ENCODE results near the gene KCNK3. TPM values are rescaled to one million over a fixed set of nuclear protein-coding genes. Genes with fewer than 3 reads are reported as not detected.
A peak's percentile ranks its signal among the peaks of the same experiment; 100 is the strongest.
"Not testable (repeated sequence)": the region's sequence is repeated elsewhere in the genome, so short reads cannot be mapped to it uniquely, and the experiment has no call there.

KCNK3 gene
- total RNA-seq, 2 experiments from 2014 or later = not detected

DNA sequence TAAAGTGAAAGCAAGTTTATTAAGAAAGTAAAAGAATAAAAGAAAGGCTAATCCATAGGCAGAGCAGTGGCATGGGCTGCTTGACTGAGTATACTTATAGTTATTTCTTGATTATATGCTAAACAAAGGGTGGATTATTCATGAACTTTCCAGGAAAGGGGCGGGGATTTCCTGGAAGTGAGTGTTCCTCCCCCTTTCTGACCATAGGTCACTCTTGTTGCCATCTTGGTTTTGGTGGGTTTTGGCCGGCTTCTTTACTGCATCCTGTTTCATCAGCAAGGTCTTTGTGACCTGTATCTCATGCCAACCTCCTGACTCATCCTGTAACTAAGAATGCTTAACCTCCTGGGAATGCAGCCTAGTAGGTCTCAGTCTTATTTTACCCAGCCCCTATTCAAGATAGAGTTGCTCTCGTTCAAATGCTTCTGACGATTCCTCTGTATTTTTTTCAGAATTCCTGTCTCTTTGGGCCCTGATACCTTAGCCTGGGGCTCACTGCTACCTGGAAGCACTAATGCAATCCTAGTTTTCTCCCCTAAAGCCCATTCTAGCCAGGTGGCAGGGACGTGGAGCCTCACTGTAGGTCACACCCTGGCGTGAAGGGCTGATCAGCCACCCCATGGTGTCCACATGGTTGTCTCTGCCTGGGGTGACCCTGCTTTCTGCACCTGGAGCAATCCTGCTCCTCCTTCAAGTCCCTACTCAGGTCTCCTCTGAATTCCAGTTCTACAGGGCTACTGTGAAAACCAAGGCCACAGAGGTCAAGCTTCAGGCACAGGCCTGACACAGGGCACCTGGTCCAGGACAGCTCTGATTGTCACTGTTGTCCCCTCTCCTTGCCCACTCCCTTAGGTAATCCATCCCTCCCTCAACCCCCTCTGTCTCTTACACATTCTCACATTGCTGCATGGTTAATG, 65.6 kb downstream of the KCNK3 start:
- Mint-ChIP-seq H3K9me3 (ENCODE audit: low read depth) (no peaks in the 10 kb centered on the region), H3K4me1 (peaks cover 26% of the 10 kb centered on the region), H3K27me3 (peaks cover 6% of the 10 kb centered on the region), H3K4me3 (no peak overlapping the region), H3K27ac (peak overlapping the region; percentile 45), H3K36me3 (no peaks in the 10 kb centered on the region)
- ATAC-seq (peak; percentile 36), DNase-seq (peak; percentile 63)
- CTCF ChIA-PET = interaction anchor here (0.6 to 2.4 kb wide), 3 partner anchors 11 to 350 kb away, joined by 3 to 11 read pairs (median 3); no protein-coding TSS in a partner anchor

DNA sequence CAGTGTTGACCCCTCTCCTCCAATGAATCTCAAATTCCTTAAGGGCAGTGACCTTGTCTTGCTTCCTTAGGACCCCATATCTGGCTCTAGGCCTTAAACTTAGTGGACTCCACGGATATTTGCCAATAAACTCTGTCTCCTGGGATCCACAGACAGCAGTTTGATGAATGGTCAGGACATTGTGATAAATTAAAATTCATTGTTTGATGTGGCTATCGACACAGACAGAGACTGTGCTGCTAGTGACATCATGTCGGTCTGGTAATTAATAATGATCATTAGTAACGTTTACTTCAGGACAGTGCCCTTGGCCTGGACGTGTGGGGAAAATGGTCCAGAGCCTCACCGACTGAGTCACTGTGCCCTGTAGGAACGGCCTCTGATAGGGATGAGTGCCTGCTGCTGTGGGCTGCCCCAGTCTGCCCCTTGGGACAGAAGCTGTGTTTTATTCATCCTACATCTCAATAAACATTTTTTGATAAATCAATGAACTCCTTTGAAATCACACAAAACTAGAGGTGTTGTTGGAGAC, 66.3 kb downstream of the KCNK3 start:
- H3K9me3 Mint-ChIP-seq (ENCODE audit: low read depth) = no peaks in the 10 kb centered on the region
- H3K4me1 Mint-ChIP-seq = peaks cover 30% of the 10 kb centered on the region
- CTCF ChIA-PET = interaction anchor here (1.9 kb wide), 1 partner anchor 13 kb away, joined by 4 read pairs; no protein-coding TSS in a partner anchor
- peaks cover 6% of the 10 kb centered on the region for H3K27me3 Mint-ChIP-seq
- H3K27ac Mint-ChIP-seq = peak overlapping the region; percentile 45
- no peak for DNase-seq
- ATAC-seq = no peak
- no peak overlapping the region for H3K4me3 Mint-ChIP-seq
- H3K36me3 Mint-ChIP-seq = no peaks in the 10 kb centered on the region

DNA sequence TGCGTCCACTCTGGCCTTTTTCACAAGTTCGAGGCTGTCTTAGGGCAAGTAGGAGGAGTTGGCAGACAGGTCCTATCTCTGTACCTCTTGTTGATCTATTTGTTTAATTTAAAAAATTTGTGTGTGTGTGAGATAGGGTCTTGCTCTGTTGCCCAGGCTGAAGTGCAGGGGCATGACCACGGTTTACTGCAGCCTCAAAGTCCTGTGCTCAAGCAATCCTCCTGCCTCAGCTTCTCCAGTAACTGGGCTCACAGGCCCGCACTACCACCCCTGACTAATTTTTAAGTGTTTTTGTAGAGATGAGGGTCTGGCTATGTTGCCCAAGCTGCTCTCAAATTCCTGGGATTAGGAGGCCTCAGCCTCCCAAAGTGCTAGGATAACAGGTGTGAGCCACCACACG, 67.3 kb downstream of the KCNK3 start:
- no peak for ATAC-seq
- Mint-ChIP-seq H3K4me1 (peaks cover 32% of the 10 kb centered on the region), H3K9me3 (ENCODE audit: low read depth) (no peaks in the 10 kb centered on the region), H3K36me3 (peaks cover 1% of the 10 kb centered on the region), H3K4me3 (no peak overlapping the region), H3K27ac (no peak overlapping the region), H3K27me3 (peaks cover 3% of the 10 kb centered on the region)
- CTCF ChIA-PET = interaction anchor here (1.7 to 1.9 kb wide), 2 partner anchors 14 to 154 kb away, joined by 4 read pairs; no protein-coding TSS in a partner anchor
- no peak for DNase-seq

DNA sequence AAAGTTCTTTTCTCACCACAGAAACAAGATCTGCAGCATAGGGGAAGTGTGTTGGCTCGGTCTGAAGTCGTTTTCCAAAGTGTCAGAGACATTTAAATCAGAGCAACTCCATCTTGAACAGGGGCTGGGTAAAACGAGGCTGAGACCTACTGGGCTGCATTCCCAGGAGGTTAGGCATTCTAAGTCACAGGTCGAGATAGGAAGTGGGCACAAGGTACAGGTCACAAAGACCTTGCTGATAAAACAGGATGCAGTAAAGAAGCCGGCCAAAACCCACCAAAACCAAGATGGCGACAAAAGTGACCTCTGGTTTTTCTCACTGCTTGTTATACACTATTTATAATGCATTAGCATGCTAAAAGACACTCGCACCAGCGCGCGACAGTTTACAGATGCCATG, 68.5 kb downstream of the KCNK3 start:
- not testable (repeated sequence) for H3K9me3 Mint-ChIP-seq (ENCODE audit: low read depth); H3K27ac Mint-ChIP-seq; H3K4me3 Mint-ChIP-seq; H3K27me3 Mint-ChIP-seq; DNase-seq; H3K36me3 Mint-ChIP-seq; ATAC-seq
- peaks cover 41% of the 10 kb centered on the region for H3K4me1 Mint-ChIP-seq
- CTCF ChIA-PET = interaction anchor here (0.6 to 1.9 kb wide), 3 partner anchors 15 to 1541 kb away, joined by 3 to 4 read pairs (median 4); no protein-coding TSS in a partner anchor

DNA sequence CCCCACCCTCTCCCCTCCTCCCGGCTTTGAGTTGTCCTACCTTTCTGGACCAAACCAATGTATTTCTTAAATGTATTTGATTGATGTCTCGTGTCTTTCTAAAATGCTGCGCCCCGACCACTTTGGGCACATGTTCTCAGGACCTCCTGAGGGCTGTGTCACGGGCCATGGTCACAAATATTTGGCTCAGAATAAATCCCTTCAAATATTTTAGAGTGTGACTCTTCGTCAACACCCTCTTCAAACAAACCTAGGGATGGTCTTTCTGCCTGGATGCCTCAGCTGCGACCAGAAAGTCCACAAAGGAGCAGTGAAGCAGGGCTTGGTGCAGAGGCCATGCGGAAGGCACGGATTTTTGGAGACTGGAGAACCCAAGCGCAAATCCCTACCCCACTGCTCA, 70.5 kb downstream of the KCNK3 start:
- DNase-seq (no peak), ATAC-seq (no peak)
- Mint-ChIP-seq H3K9me3 (ENCODE audit: low read depth) (no peaks in the 10 kb centered on the region), H3K4me1 (peaks cover 38% of the 10 kb centered on the region), H3K4me3 (peak overlapping the region; percentile 92), H3K36me3 (peaks cover 1% of the 10 kb centered on the region), H3K27me3 (peaks cover 3% of the 10 kb centered on the region), H3K27ac (no peak overlapping the region)
- CTCF ChIA-PET = interaction anchor here (1.6 kb wide), 1 partner anchor 86 kb away, joined by 4 read pairs; no protein-coding TSS in a partner anchor

DNA sequence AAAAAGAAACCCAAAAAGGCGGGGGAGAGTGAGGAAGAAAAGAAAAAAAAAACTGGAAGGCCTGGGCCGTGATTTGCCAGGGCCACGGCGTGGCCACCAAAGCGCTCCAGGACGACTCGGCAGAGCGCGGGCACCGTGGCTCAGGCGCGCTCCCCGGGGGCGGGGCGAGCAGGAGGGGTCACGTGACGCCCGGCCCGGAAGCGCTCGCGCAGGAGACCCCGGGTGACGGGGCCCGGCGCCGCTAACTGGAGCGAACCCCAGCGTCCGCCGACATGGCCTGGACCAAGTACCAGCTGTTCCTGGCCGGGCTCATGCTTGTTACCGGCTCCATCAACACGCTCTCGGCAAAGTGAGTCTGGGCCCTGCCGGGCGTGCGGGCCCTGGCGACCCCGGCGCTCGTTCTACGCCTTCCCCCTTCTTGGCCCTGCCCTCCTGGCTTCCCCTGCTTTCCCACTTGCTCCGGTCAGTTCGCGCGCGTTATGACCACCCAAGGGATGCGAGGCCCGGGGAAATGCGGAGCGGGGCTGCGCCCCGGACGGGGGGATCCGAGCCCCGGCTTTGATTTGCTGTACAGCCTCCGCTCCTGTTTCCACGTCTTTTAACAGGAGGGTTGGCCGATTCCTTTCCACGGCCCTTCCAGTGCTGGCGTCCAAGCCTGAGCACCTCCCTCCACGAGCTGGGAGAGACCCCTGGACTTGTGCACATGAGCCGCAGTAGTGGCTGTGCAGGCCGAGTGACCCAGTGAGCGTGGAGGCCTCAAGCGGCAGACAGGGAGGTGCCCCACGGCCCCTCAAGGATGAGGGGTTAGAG, 71.8 kb downstream of the KCNK3 start, which contains the start of gene SLC35F6:
TSS of gene SLC35F6 (plus strand) at position 207 of the 810 bp plus-strand sequence. CDS start at position 273, 66 bp downstream.
- peaks cover 4% of the 10 kb centered on the region for H3K36me3 Mint-ChIP-seq
- CTCF ChIA-PET = interaction anchor here (1.1 to 1.6 kb wide), 2 partner anchors 10 to 85 kb away, joined by 3 to 4 read pairs; no protein-coding TSS in a partner anchor
- H3K4me1 Mint-ChIP-seq = peaks cover 45% of the 10 kb centered on the region
- no peaks in the 10 kb centered on the region for H3K9me3 Mint-ChIP-seq (ENCODE audit: low read depth)
- peak within 1 kb of the TSS; percentile 92 for H3K4me3 Mint-ChIP-seq
- DNase-seq (peak; percentile 85), ATAC-seq (peak; percentile 96)
- peak within 1 kb of the TSS; percentile 92 for H3K27ac Mint-ChIP-seq
- peaks cover 3% of the 10 kb centered on the region for H3K27me3 Mint-ChIP-seq

DNA sequence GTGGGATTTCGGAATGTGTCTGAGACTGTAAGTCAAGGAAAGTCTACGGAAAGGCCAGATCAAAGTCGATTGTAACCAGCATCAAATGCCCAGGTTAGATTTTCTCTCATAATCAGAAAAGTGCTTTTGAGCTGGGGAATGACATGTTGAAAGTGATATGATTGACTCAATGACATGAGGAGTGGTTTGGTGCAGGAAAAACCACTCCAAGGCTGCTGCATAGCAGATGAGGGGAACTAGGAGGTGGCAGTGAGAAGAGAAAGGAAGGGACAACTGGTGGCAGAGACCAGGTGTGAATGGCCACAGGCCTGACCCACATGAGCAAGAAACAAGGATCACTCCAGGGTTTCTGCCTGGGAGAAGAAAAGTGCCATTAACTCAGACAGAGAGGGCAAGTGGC, 72.4 kb downstream of the KCNK3 start:
- Mint-ChIP-seq H3K9me3 (ENCODE audit: low read depth) (no peaks in the 10 kb centered on the region), H3K27ac (peak overlapping the region; percentile 92), H3K4me3 (peak overlapping the region; percentile 92), H3K27me3 (peaks cover 3% of the 10 kb centered on the region), H3K36me3 (peaks cover 4% of the 10 kb centered on the region), H3K4me1 (peaks cover 51% of the 10 kb centered on the region)
- DNase-seq = no peak
- ATAC-seq = no peak
- CTCF ChIA-PET = interaction anchor here (1.1 kb wide), 1 partner anchor 9 kb away, joined by 3 read pairs; no protein-coding TSS in a partner anchor

DNA sequence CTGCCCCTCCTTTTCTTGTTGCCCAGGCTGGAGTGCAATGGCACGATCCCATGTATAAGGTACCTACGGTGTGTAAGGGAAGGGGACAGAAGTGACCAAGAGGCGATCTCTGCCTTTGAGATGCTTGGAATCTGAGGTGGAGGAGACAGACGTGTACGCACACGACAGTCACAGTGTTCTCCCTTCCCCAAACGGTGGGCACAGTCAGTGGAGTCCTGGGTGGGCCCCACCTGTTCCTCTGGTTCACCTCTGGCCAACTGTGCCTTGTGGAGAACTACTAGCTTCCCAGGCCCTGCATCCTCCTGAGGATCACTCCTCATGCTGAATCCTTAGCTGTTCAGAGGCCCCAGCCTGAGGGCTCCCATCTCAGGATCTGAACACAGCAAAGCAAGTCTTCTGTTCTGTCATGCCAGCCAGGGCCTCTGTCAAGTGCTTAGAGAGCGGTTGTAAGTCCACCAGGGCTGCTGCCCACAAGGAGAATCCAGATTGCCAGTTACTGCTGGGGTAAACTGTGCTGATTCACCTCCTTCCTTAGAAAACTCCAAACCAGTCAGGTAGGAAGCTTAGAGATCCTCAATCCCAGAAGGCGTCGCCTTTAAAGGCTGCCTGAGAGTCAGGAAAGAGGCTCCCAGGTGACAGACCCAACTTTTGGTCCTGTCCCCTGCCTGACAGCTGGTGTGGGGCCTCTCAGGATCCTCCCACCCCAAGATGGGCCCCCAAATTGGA, 73.1 kb downstream of the KCNK3 start:
- DNase-seq (no peak), ATAC-seq (no peak)
- H3K9me3 Mint-ChIP-seq (ENCODE audit: low read depth) = no peaks in the 10 kb centered on the region
- H3K36me3 Mint-ChIP-seq = peaks cover 4% of the 10 kb centered on the region
- CTCF ChIA-PET = interaction anchor here (1.1 to 1.4 kb wide), 2 partner anchors 8 to 9 kb away, joined by 3 to 4 read pairs; no protein-coding TSS in a partner anchor
- peaks cover 52% of the 10 kb centered on the region for H3K4me1 Mint-ChIP-seq
- peaks cover 3% of the 10 kb centered on the region for H3K27me3 Mint-ChIP-seq
- H3K4me3 Mint-ChIP-seq = peak overlapping the region; percentile 92
- peak overlapping the region; percentile 92 for H3K27ac Mint-ChIP-seq

DNA sequence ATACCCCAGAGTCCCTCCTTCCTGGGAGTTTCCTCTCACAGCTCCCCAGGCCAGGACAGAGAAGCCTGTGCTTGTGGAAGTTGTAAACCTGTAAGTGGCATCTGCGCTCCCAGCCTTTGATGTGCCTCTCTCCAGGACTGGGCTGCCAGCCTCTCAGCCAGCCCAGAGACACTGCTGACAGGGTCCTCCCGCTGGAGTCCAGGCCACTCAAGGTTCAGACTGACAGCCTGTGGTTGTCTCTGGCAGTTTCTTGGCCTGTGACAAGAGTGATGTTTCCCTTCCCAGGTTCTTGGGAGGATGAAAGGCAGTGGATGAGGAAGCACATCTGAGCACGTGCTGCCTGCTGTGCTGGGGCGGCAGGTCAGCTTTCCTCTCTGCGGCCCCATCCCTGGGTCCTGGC, 74.6 kb downstream of the KCNK3 start:
- Mint-ChIP-seq H3K27me3 (peaks cover 3% of the 10 kb centered on the region), H3K4me1 (peaks cover 63% of the 10 kb centered on the region), H3K36me3 (peaks cover 4% of the 10 kb centered on the region), H3K27ac (no peak overlapping the region), H3K9me3 (ENCODE audit: low read depth) (no peaks in the 10 kb centered on the region), H3K4me3 (no peak overlapping the region)
- CTCF ChIA-PET = interaction anchor here (1.4 kb wide), 1 partner anchor 10 kb away, joined by 4 read pairs; no protein-coding TSS in a partner anchor
- ATAC-seq (no peak), DNase-seq (no peak)

DNA sequence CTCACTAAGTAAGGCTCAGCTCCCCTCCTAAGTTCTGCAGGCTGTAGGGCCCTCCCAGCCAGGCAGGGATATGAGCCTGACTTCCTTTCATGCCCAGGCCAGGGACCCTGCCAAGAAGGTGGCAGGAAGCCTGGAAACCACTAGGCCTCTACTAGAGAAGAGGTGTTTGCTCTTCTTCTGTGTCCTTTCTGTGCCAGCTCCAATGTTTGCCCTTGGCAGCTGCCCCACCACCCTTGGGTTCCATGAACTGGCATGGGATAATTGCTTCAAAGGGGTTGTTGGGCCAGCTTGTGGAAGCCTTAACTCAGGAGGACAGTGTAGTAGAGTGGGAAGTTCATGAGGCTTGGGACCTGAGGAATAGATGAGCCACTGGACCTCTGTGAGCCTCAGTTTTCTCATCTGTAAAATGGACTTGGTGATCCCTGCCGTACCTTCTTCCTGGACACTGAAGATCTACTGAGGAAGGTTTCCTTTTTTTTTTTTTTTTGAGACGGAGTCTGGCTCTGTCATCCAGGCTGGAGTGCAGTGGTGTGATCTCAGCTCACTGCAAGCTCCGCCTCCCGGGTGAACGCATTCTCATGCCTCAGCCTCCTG, 75.5 kb downstream of the KCNK3 start:
- no peak overlapping the region for H3K4me3 Mint-ChIP-seq
- H3K27me3 Mint-ChIP-seq = peaks cover 2% of the 10 kb centered on the region
- H3K27ac Mint-ChIP-seq = no peak overlapping the region
- DNase-seq (no peak), ATAC-seq (no peak)
- peaks cover 72% of the 10 kb centered on the region for H3K4me1 Mint-ChIP-seq
- H3K9me3 Mint-ChIP-seq (ENCODE audit: low read depth) = no peaks in the 10 kb centered on the region
- H3K36me3 Mint-ChIP-seq = peaks cover 4% of the 10 kb centered on the region
- CTCF ChIA-PET = no interaction called here

DNA sequence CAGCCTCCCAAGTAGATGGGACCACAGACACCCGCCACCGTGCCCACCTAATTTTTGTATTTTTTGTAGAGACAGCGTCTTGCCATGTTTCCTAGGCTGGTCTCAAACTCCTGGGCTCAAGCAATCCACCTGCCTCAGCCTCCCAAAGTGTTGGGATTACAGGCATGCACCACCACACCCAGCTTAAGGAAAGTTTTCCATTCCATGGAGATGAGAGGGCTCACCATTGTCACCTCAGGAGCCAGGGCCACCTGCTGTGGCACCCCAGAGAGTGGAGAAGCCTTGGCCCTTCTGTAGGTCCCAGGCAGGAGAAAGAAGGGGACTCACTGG, 76.2 kb downstream of the KCNK3 start:
- no peaks in the 10 kb centered on the region for H3K9me3 Mint-ChIP-seq (ENCODE audit: low read depth)
- ATAC-seq = no peak
- H3K36me3 Mint-ChIP-seq = peaks cover 4% of the 10 kb centered on the region
- H3K27ac Mint-ChIP-seq = peak overlapping the region; percentile 77
- peaks cover 67% of the 10 kb centered on the region for H3K4me1 Mint-ChIP-seq
- CTCF ChIA-PET = interaction anchor here (1.1 kb wide), 1 partner anchor 9 kb away, joined by 3 read pairs; no protein-coding TSS in a partner anchor
- DNase-seq = no peak
- no peaks in the 10 kb centered on the region for H3K27me3 Mint-ChIP-seq
- no peak overlapping the region for H3K4me3 Mint-ChIP-seq

Data from activated CD8-positive, alpha-beta memory T cell treated with anti-CD3 and anti-CD28 coated beads, Interleukin-2, amount 10 ng/mL, durations not matched to agents 7 days and 5 days (primary cell).